Fibroblast of lung (primary cell): Measurements from ENCODE around the gene MYRF.

Source experiments
- CTCF ChIP-seq, 2 donors: IDR thresholded peaks in 1 of 2; conservative IDR thresholded peaks in 1 of 2; 1 replicate in 1 of 2; 2 replicates in 1 of 2; pipeline ENCODE4 v1.5.1; 2011 to 2012; ENCODE audit warnings: low read length in 2 of 2, control low read depth in 1 of 2, inconsistent platforms in 1 of 2, low read depth in 1 of 2, mild to moderate bottlenecking in 1 of 2
- EZH2 ChIP-seq: IDR thresholded peaks from 2 replicates; pipeline ENCODE4 v1.5.1; 2012; ENCODE audit warnings: low read length, control low read depth, mild to moderate bottlenecking; ENCODE audit errors: missing control alignments

DNA sequence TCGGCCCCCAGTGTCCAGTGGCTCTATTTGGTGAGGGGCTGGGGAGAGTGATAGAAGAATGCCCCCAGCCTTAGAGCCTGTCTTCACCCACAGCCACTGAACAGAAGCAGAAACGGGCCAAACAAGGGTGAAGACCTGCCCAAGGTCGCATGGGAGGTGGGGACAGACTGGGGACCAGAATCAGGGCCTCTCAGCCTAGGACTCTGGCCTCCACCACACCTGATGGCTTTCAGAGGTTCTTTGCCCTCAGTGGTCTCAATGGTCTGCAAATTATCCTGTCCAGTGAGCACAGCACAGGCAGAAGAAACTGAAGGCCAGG lies 4.5 kb upstream of the MYRF start:
- TF ChIP-seq EZH2 (no peak), CTCF (conservative IDR thresholded peaks at IDR 0.05 in 1 of 2, IDR thresholded peaks at IDR 0.05 in 1 of 2; ENCODE audit: low read depth in 1 of 2, low read length in 2 of 2) (no peak)
